Activated CD4-positive, CD25-positive, alpha-beta regulatory T cell treated with anti-CD3 and anti-CD28 coated beads, Interleukin-2, amount 50 U/mL, for 24 hours (primary cell): ENCODE measurements around the gene PLEKHF1.
"Not testable (repeated sequence)": the region's sequence is repeated elsewhere in the genome, so short reads cannot be mapped to it uniquely, and the experiment has no call there.

ENCODE experiments used
- ATAC-seq, 2 donors: fragments of 150-1000 bp; cut with Tn5 transposase; one replicate each; pipeline ENCODE4 v1.10.0; 2021; ENCODE audit warnings: mild to moderate bottlenecking in 1 of 2, moderate library complexity in 1 of 2

PLEKHF1 gene

GRCh38 chr19:29702963-29703320 lies 37.7 kb downstream of the PLEKHF1 start:
- ATAC-seq = no peak

- ATAC-seq = peak; percentile 92 to 95
Observed at GRCh38 chr19:29704562-29705558, 39.6 kb downstream of the PLEKHF1 start.

- no peak for ATAC-seq
Observed at GRCh38 chr19:29705706-29706105, 40.4 kb downstream of the PLEKHF1 start.

GRCh38 chr19:29706635-29707034 lies 41.4 kb downstream of the PLEKHF1 start:
- ATAC-seq = no peak

GRCh38 chr19:29708554-29709439 lies 43.5 kb downstream of the PLEKHF1 start:
- ATAC-seq = no peak

- ATAC-seq = not testable (repeated sequence)
Observed at GRCh38 chr19:29709440-29709798, 44.2 kb downstream of the PLEKHF1 start.

- no peak for ATAC-seq
Observed at GRCh38 chr19:29711584-29712132, 46.4 kb downstream of the PLEKHF1 start.

GRCh38 chr19:29712744-29713516 lies 47.7 kb downstream of the PLEKHF1 start:
- ATAC-seq = no peak

- peak; percentile 27 to 34 for ATAC-seq
Observed at GRCh38 chr19:29714371-29714952, 49.2 kb downstream of the PLEKHF1 start.

GRCh38 chr19:29714953-29715700 lies 49.9 kb downstream of the PLEKHF1 start, which contains the start of gene C19orf12:
TSS of gene C19orf12 (minus strand) at chr19:29715261. CDS start at chr19:29708413, 6,848 bp downstream.
- peak; percentile 69 to 72 for ATAC-seq

GRCh38 chr19:29715701-29716581 lies 50.7 kb downstream of the PLEKHF1 start:
- ATAC-seq = no peak

GRCh38 chr19:29717051-29717450 lies 51.8 kb downstream of the PLEKHF1 start:
- no peak for ATAC-seq

- ATAC-seq = peak; percentile 32 to 55
Observed at GRCh38 chr19:29724102-29724641, 58.9 kb downstream of the PLEKHF1 start.

- no peak for ATAC-seq
Observed at GRCh38 chr19:29724746-29725145, 59.5 kb downstream of the PLEKHF1 start.
